HCT116 (cell line): ENCODE results near the gene TOGARAM1. TPM values are rescaled to one million over a fixed set of nuclear protein-coding genes. Genes with fewer than 3 reads are reported as not detected.

ENCODE experiments used
- ATAC-seq: fragments of 200-7000 bp; cut with Tn5 transposase; 2 replicates; pipeline ENCODE4 v1.9.1; 2020; ENCODE audit warnings: mild to moderate bottlenecking, moderate library complexity
- BruUV-seq: library from RNA; stranded (reverse); fragments of 400-500 nt; replicated peaks from 2 replicates; lab custom pipeline; 2021; lab: Mats Ljungman, UMichigan
- CTCF ChIA-PET: fragments of 300-600 bp; sonication (Branson Sonifier 250); formaldehyde crosslinking; loops from one replicate; lab custom pipeline; 2021; ENCODE audit warnings: antibody characterized with exemption; lab: Charles Lee
- POLR2A ChIA-PET: fragments of 300-600, 350-600 bp; sonication (Branson Sonifier 250); formaldehyde crosslinking; loops from one replicate; lab custom pipeline; 2021; ENCODE audit warnings: antibody characterized with exemption; lab: Charles Lee
- RAD21 ChIA-PET, 2 experiments: fragments of 300-600 bp; sonication (Branson Sonifier 250); formaldehyde crosslinking; loops; one replicate each; lab custom pipeline; 2023; ENCODE audit warnings: low total read pairs in 2 of 2; ENCODE audit not compliant: uncharacterized antibody in 2 of 2, unreplicated experiment in 2 of 2, low non-redundant PET in 1 of 2; lab: Charles Lee
- DNase-seq: peaks from one replicate; pipeline ENCODE4 v3.0.0-alpha.2; 2010; ENCODE audit warnings: low read depth, low spot score
- H2AFZ ChIP-seq: fragments of 200-600 bp; shearing (Covaris generic), sonication (generic); 2 replicates; pipeline ENCODE4 v1.6.1; 2017; ENCODE audit warnings: low read depth, mixed run types, mixed read lengths, antibody characterized with exemption, low read length; ENCODE audit not compliant: poor library complexity, severe bottlenecking
- H3K27ac ChIP-seq: 2 replicates; pipeline ENCODE4 v1.5.1; 2012; ENCODE audit warnings: low read depth, low read length
- H3K27me3 ChIP-seq: fragments of 200-600 bp; sonication (generic); 2 replicates; pipeline ENCODE4 v1.6.1; 2016; ENCODE audit warnings: mixed run types, low read length, mixed read lengths; ENCODE audit not compliant: insufficient read depth
- H3K36me3 ChIP-seq, 2 experiments: fragments of 200-500 bp in 1 of 2; fragments of 200-600 bp in 1 of 2; sonication (Bioruptor generic) in 1 of 2; sonication (generic) in 1 of 2; 2 replicates each; pipeline versions ENCODE4 v1.5.1 to v1.6.1; 2014 to 2016; ENCODE audit warnings: low read length in 2 of 2, inconsistent platforms in 1 of 2, mixed read lengths in 1 of 2, mixed run types in 1 of 2; ENCODE audit not compliant: insufficient read depth in 2 of 2, control insufficient read depth in 1 of 2
- H3K4me1 ChIP-seq, 2 experiments: fragments of 200-600 bp in 1 of 2; sonication (generic) in 1 of 2; 2 replicates each; pipeline versions ENCODE4 v1.5.1 to v1.6.1; 2012 to 2017; ENCODE audit warnings: low read length in 2 of 2, inconsistent platforms in 1 of 2, mild to moderate bottlenecking in 1 of 2, mixed read lengths in 1 of 2, mixed run types in 1 of 2, moderate library complexity in 1 of 2; ENCODE audit not compliant: insufficient read depth in 2 of 2, control insufficient read depth in 1 of 2
- H3K4me2 ChIP-seq: fragments of 200-600 bp; sonication (generic); 2 replicates; pipeline ENCODE4 v1.6.1; 2017; ENCODE audit warnings: mixed run types, low read length, mixed read lengths
- H3K4me3 ChIP-seq, 2 experiments: fragments of 200-600 bp in 1 of 2; sonication (generic) in 1 of 2; replicated peaks in 1 of 2; 2 replicates each; pipeline ENCODE4 v1.5.1; 2011 to 2016; ENCODE audit warnings: low read length in 2 of 2, control low read depth in 1 of 2, low read depth in 1 of 2, mild to moderate bottlenecking in 1 of 2, mixed read lengths in 1 of 2, mixed run types in 1 of 2
- H3K79me2 ChIP-seq: fragments of 200-600 bp; sonication (generic); 2 replicates; pipeline ENCODE4 v1.6.1; 2017; ENCODE audit warnings: mild to moderate bottlenecking, mixed run types, low read length, moderate library complexity, mixed read lengths; ENCODE audit not compliant: insufficient read depth
- H3K9ac ChIP-seq: fragments of 200-600 bp; sonication (generic); 2 replicates; pipeline ENCODE4 v1.6.1; 2016; ENCODE audit warnings: low read length, mixed read lengths
- H3K9me2 ChIP-seq: fragments of 200-600 bp; sonication (generic), shearing (Covaris generic); 2 replicates; pipeline ENCODE4 v1.6.1; 2017; ENCODE audit warnings: mixed run types, mild to moderate bottlenecking, moderate library complexity; ENCODE audit not compliant: insufficient read depth
- H3K9me3 ChIP-seq, 2 experiments: fragments of 200-500 bp in 1 of 2; fragments of 200-600 bp in 1 of 2; sonication (Bioruptor generic) in 1 of 2; sonication (generic) in 1 of 2; 2 replicates each; pipeline ENCODE4 v1.6.1; 2014 to 2017; ENCODE audit warnings: low read length in 2 of 2, mixed read lengths in 2 of 2, inconsistent platforms in 1 of 2, low read depth in 1 of 2, mild to moderate bottlenecking in 1 of 2, mixed run types in 1 of 2, moderate library complexity in 1 of 2; ENCODE audit not compliant: control insufficient read depth in 1 of 2, insufficient read depth in 1 of 2
- H4K20me1 ChIP-seq: fragments of 200-600 bp; sonication (generic), shearing (Covaris generic); 2 replicates; pipeline ENCODE4 v1.6.1; 2017; ENCODE audit warnings: mixed run types, mild to moderate bottlenecking, moderate library complexity; ENCODE audit not compliant: insufficient read depth
- CEBPB ChIP-seq: IDR thresholded peaks from 2 replicates; pipeline ENCODE4 v1.6.1; 2012; ENCODE audit warnings: low read depth
- EZH2phosphoT487 ChIP-seq: fragments of 200-600 bp; IDR thresholded peaks from 2 replicates; pipeline ENCODE4 v1.6.1; 2018; ENCODE audit warnings: antibody characterized with exemption, borderline replicate concordance
- POLR2A ChIP-seq: IDR thresholded peaks from 2 replicates; pipeline ENCODE4 v1.7.0; 2011; ENCODE audit warnings: borderline replicate concordance; ENCODE audit not compliant: insufficient read depth, insufficient read length; ENCODE audit errors: extremely low read depth
- YY1 ChIP-seq: IDR thresholded peaks from 2 replicates; pipeline ENCODE4 v1.6.1; 2011; ENCODE audit warnings: low read length, low read depth, moderate library complexity, mild to moderate bottlenecking; ENCODE audit not compliant: insufficient replicate concordance; ENCODE audit errors: extremely low read depth
- ZFX ChIP-seq: fragments of 450-650 bp; IDR thresholded peaks from 2 replicates; pipeline ENCODE4 v1.6.1; 2017
- intact Hi-C: fragments of 100-400 bp; cut with micrococcal nuclease; formaldehyde crosslinking; loops from 2 replicates; pipeline ENCODE4 v1.10.0; 2022
- total RNA-seq: library from RNA; stranded (reverse); gene quantifications from one replicate; pipeline ENCODE4 v1.2.1, GENCODE V29; 2021; ENCODE audit not compliant: unreplicated experiment
- TF ChIP-seq, protein P1 (sequence below): IDR thresholded peaks from 2 replicates; pipeline ENCODE4 v1.6.1; 2012
- TF ChIP-seq, protein P2 (sequence below): IDR thresholded peaks from 2 replicates; pipeline ENCODE4 v1.6.1; 2012; ENCODE audit warnings: low read depth

Gene TOGARAM1
- total RNA-seq, 1 experiment from 2014 or later: 1.9 TPM

DNA sequence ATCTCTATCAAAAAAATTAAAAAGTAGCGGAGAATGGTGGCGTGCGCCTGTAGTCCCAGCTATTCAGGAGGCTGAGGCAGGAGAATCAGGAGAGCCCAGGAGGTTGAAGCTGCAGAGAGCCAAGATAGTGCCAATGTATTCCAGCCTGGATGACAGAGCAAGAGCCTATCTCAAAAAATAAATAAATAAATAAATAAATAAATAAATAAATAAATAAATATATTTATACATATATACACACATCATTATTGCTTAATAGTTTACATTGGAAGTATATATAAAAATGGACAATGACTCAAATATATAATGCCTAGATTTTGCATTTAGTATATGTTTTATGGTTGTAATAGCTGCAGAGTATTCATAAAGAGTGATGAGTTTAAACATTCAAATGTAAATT lies 53.1 kb downstream of the TOGARAM1 start:
- Histone ChIP-seq H3K4me1 (no peaks in the 10 kb centered on the region), H3K9me3 (no peaks in the 10 kb centered on the region), H3K79me2 (no peaks in the 10 kb centered on the region), H3K27me3 (no peaks in the 10 kb centered on the region), H3K27ac (no peak overlapping the region), H3K4me2 (no peak overlapping the region), H4K20me1 (no peaks in the 10 kb centered on the region), H3K4me3 (no peak overlapping the region), H3K9me2 (no peaks in the 10 kb centered on the region), H3K9ac (no peak overlapping the region), H2AFZ (no peak overlapping the region), H3K36me3 (no peaks in the 10 kb centered on the region)
- ATAC-seq: no peak
- ChIA-PET POLR2A (no interaction called here), RAD21 (no interaction called here), CTCF (no interaction called here)
- no peak for TF ChIP-seq ZFX
- TF ChIP-seq, protein P1, sequence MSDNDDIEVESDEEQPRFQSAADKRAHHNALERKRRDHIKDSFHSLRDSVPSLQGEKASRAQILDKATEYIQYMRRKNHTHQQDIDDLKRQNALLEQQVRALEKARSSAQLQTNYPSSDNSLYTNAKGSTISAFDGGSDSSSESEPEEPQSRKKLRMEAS: no peak
- TF ChIP-seq, protein P2, sequence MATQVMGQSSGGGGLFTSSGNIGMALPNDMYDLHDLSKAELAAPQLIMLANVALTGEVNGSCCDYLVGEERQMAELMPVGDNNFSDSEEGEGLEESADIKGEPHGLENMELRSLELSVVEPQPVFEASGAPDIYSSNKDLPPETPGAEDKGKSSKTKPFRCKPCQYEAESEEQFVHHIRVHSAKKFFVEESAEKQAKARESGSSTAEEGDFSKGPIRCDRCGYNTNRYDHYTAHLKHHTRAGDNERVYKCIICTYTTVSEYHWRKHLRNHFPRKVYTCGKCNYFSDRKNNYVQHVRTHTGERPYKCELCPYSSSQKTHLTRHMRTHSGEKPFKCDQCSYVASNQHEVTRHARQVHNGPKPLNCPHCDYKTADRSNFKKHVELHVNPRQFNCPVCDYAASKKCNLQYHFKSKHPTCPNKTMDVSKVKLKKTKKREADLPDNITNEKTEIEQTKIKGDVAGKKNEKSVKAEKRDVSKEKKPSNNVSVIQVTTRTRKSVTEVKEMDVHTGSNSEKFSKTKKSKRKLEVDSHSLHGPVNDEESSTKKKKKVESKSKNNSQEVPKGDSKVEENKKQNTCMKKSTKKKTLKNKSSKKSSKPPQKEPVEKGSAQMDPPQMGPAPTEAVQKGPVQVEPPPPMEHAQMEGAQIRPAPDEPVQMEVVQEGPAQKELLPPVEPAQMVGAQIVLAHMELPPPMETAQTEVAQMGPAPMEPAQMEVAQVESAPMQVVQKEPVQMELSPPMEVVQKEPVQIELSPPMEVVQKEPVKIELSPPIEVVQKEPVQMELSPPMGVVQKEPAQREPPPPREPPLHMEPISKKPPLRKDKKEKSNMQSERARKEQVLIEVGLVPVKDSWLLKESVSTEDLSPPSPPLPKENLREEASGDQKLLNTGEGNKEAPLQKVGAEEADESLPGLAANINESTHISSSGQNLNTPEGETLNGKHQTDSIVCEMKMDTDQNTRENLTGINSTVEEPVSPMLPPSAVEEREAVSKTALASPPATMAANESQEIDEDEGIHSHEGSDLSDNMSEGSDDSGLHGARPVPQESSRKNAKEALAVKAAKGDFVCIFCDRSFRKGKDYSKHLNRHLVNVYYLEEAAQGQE: no peak
- intact Hi-C loops: no loop called here
- no TSS peak for BruUV-seq
- DNase-seq: no peak

DNA sequence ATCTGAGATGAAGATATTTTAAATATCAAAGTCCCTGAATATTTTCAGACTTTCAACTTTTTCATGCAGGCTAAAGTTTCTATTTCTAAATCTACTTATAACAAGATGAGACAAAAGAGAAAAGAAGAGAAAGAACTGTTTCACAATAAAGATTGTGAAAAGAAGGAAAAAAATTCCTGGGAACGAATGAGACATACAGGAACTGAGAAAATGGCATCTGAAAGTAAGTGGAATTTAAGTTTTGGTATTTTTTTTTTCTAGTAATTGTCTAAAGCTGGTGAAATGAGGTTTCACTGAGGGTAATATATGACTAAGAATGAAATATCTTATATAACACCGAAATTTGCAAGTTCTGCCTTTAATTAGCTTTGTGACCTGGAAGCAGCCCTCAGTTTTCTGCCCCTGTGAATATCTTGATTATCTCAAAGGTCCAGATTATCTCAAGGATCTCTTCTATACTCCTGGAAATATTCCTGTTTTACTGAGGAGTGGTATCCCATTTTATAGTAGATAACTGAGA lies 66.2 kb downstream of the TOGARAM1 start:
- intact Hi-C loops: no loop called here
- H3K27ac ChIP-seq: no peak overlapping the region
- H3K9me2 ChIP-seq: no peaks in the 10 kb centered on the region
- no peak overlapping the region for H3K9ac ChIP-seq
- no peaks in the 10 kb centered on the region for H3K4me1 ChIP-seq
- H3K9me3 ChIP-seq: no peaks in the 10 kb centered on the region
- no peaks in the 10 kb centered on the region for H3K27me3 ChIP-seq
- TF ChIP-seq CEBPB: no peak
- TF ChIP-seq EZH2phosphoT487: no peak
- no peak for TF ChIP-seq YY1
- no peak for TF ChIP-seq POLR2A
- ChIA-PET CTCF (no interaction called here), POLR2A (no interaction called here), RAD21 (no interaction called here)
- no peak for ATAC-seq
- DNase-seq: no peak
- no peaks in the 10 kb centered on the region for H3K36me3 ChIP-seq
- H2AFZ ChIP-seq: no peak overlapping the region
- no peak overlapping the region for H3K4me2 ChIP-seq
- no peak overlapping the region for H3K4me3 ChIP-seq
- H4K20me1 ChIP-seq: no peaks in the 10 kb centered on the region; the same call in 1 of the 2 replicates
- no TSS peak for BruUV-seq
- H3K79me2 ChIP-seq: no peaks in the 10 kb centered on the region
